Lower leg skin (tissue), 4 donors: ENCODE measurements around the gene CCBE1. TPM values are rescaled to one million over a fixed set of nuclear protein-coding genes. Genes with fewer than 3 reads are reported as not detected.

Experiments used
- DNase-seq, 2 donors: peaks; one replicate each; pipeline ENCODE4 v3.0.0-alpha.2; 2019; ENCODE audit warnings: low spot score in 2 of 2
- H3K4me3 ChIP-seq: fragments of 200-600 bp; sonication (generic); 2 replicates; pipeline ENCODE4 v1.5.1; 2017; ENCODE audit warnings: mild to moderate bottlenecking, low read depth; ENCODE audit not compliant: poor library complexity, severe bottlenecking
- POLR2A ChIP-seq, 2 donors: fragments of 450-650 bp; IDR thresholded peaks; one replicate each; pipeline ENCODE4 v1.6.1; 2016 to 2017; ENCODE audit warnings: antibody characterized with exemption in 2 of 2, mild to moderate bottlenecking in 1 of 2, moderate library complexity in 1 of 2
- WGBS, 2 donors: methylation state at CpG; one replicate each; pipeline ENCODE4 v1.1.5; 2018; 5-methylcytosine and 5-hydroxymethylcytosine counted together
- intact Hi-C: fragments of 100-400 bp; cut with DNase I; formaldehyde crosslinking; loops from one replicate; pipeline ENCODE4 v1.15.0; 2023; ENCODE audit warnings: low total_unique reads
- total RNA-seq, 4 donors: library from RNA; depleted of rRNA; stranded (reverse); fragments of >200 nt; gene quantifications; one replicate each; pipeline ENCODE4 v1.1.0, GENCODE V29; 2016
- TF ChIP-seq, protein P1 (sequence below), 3 donors: fragments of 450-650 bp; IDR thresholded peaks; one replicate each; pipeline ENCODE4 v1.5.1; 2016; ENCODE audit warnings: antibody characterized with exemption in 3 of 3, mild to moderate bottlenecking in 3 of 3, moderate library complexity in 2 of 3

Gene CCBE1
- total RNA-seq, 4 donors from 2014 or later = 3.0 to 15.5 (median 3.2) TPM

DNA sequence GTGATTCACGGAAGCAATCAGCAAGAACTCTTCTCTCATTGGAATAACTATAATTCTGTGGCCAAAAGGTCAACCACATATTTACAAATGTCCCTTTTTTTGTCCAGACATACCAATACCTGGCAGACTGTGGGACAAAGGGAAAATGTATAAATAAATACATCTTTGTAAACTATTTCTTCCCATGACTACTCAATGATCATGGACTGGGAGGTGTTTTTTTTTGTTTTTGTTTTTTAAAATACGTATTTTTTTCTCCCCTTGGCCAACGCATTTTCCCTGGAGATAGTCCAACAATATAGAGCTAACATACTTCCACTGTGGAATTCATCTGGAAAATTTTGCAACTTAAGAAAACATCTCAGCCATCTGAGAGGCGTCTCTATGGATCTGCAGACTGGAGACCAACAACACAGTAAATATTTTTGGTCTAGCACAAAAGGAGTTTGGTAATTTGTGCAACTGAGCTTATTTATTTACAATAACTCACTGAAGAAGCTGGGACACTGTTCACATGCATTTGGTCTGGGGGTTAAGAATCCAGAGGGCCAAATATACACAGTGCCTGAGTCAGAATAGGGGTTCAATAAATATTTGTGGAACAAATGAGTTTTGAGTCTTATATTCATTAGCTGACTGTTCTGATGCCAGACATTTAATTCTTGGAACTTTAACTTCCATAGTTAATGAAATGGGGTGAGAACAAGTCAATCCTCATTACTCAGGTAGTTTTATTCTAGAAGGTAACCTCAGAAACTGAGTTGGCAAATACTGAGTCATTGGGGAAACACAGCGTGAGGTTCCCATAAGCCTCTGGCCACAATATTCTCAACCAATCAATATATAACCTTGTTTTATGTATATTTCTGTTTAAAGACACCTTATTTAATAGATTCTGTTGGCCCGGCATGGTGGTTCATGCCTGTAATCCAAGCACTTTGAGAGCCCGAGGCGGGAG, 36.2 kb downstream of the CCBE1 start:
- no peak for TF ChIP-seq POLR2A (IDR thresholded peaks at IDR 0.05)
- TF ChIP-seq, protein P1, sequence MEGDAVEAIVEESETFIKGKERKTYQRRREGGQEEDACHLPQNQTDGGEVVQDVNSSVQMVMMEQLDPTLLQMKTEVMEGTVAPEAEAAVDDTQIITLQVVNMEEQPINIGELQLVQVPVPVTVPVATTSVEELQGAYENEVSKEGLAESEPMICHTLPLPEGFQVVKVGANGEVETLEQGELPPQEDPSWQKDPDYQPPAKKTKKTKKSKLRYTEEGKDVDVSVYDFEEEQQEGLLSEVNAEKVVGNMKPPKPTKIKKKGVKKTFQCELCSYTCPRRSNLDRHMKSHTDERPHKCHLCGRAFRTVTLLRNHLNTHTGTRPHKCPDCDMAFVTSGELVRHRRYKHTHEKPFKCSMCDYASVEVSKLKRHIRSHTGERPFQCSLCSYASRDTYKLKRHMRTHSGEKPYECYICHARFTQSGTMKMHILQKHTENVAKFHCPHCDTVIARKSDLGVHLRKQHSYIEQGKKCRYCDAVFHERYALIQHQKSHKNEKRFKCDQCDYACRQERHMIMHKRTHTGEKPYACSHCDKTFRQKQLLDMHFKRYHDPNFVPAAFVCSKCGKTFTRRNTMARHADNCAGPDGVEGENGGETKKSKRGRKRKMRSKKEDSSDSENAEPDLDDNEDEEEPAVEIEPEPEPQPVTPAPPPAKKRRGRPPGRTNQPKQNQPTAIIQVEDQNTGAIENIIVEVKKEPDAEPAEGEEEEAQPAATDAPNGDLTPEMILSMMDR (IDR thresholded peaks at IDR 0.05) = no peak
- WGBS, 2 donors = 70 to 75% methylated on average over 8 of the region's 8 CpGs
- H3K4me3 ChIP-seq = no peak overlapping the region
- intact Hi-C loops = no loop called here
- DNase-seq = no peak

- no peak for DNase-seq
- WGBS, 2 donors = 63 to 64% methylated on average over 4 of the region's 4 CpGs
- TF ChIP-seq POLR2A (IDR thresholded peaks at IDR 0.05) = no peak
- TF ChIP-seq, protein P1 (IDR thresholded peaks at IDR 0.05) = no peak
- no peak overlapping the region for H3K4me3 ChIP-seq
- intact Hi-C loops = no loop called here
Measured at GRCh38 chr18:59660366-59660765, 36.9 kb downstream of the CCBE1 start.

GRCh38 chr18:59659508-59660170, 37.6 kb downstream of the CCBE1 start:
- no peak for DNase-seq
- intact Hi-C loops = no loop called here
- TF ChIP-seq, protein P1 (IDR thresholded peaks at IDR 0.05) = no peak
- no peak for TF ChIP-seq POLR2A (IDR thresholded peaks at IDR 0.05)
- no peak overlapping the region for H3K4me3 ChIP-seq
- 65% methylated on average over 14 of the region's 14 CpGs for WGBS, 2 donors

- TF ChIP-seq, protein P1 (IDR thresholded peaks at IDR 0.05) = no peak
- no peak for TF ChIP-seq POLR2A (IDR thresholded peaks at IDR 0.05)
- 62 to 70% methylated on average over 7 of the region's 7 CpGs for WGBS, 2 donors
- no peak for DNase-seq
- no peak overlapping the region for H3K4me3 ChIP-seq
- intact Hi-C loops = no loop called here
Measured at GRCh38 chr18:59658941-59659340, 38.3 kb downstream of the CCBE1 start.

DNA sequence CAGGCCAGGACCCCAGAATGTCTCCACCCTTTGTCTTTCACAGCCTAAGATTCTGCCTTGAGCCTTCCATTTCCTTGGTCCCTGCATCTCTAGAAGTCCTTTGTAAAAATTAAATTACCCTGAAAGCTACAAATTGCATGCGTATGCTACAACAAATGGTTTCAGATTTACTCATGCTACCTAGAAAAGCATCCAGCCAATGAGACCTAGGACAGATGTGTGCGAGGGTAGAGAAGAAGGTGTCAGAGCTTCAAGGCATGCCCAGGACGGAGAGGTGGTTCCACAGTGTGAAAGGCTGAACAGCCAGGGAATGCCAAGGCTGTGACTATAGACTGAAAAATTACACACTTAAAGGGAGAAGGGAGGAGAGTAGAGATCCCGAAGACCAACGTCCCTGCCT, 40.2 kb downstream of the CCBE1 start:
- DNase-seq = no peak
- intact Hi-C loops = no loop called here
- no peak for TF ChIP-seq POLR2A (IDR thresholded peaks at IDR 0.05)
- TF ChIP-seq, protein P1 (IDR thresholded peaks at IDR 0.05) = no peak
- 90 to 91% methylated on average over 5 of the region's 5 CpGs for WGBS, 2 donors
- H3K4me3 ChIP-seq = no peak overlapping the region
